Measurements from ENCODE around the gene TCF7L1. TPM values are rescaled to one million over a fixed set of nuclear protein-coding genes. Genes with fewer than 3 reads are reported as not detected.

TCF7L1 gene
- total RNA-seq, 1 donor from 2014 or later, result 62.7 TPM

DNA sequence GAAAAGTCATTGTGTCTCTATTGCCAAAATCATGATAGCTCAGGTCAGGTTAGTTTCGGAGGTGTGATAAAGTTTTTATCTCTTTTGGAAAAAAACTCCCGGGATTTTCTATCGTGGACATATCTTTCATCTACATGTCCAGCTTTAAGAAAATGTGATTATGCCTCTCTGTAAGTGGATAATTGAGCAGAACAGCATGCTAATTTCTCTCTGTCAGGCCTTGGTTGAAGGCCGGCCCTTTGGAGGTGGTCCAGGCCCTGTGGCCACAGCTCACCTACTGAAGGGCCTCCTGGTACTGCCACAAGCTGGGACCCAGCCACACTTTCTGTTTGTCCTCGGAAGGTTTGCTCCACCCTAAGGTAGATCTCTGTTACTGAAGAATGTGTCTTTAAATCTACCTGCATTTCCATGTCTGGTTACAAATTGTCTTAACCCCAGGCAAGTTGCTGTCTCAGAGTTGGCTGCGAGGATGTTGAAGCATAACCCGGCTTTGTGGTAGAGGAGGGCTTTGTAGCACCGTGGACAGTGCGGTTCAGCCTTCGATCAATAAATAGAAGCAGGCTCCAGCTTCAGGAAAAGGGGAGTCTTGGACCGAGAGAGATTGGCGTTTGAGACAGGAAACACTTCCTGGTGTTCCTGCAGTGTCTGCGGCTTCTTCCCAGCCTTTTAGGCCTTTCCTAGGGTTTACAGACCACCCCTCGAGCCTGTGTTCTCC lies 25.5 kb downstream of the TCF7L1 start:
- H3K27me3 Mint-ChIP-seq, result no peaks in the 10 kb centered on the region
- no peak for DNase-seq (ENCODE audit: low spot score, unreplicated experiment)
- no peaks in the 10 kb centered on the region for H3K9me3 Mint-ChIP-seq (ENCODE audit: low read depth)
- TF ChIP-seq, protein P1, sequence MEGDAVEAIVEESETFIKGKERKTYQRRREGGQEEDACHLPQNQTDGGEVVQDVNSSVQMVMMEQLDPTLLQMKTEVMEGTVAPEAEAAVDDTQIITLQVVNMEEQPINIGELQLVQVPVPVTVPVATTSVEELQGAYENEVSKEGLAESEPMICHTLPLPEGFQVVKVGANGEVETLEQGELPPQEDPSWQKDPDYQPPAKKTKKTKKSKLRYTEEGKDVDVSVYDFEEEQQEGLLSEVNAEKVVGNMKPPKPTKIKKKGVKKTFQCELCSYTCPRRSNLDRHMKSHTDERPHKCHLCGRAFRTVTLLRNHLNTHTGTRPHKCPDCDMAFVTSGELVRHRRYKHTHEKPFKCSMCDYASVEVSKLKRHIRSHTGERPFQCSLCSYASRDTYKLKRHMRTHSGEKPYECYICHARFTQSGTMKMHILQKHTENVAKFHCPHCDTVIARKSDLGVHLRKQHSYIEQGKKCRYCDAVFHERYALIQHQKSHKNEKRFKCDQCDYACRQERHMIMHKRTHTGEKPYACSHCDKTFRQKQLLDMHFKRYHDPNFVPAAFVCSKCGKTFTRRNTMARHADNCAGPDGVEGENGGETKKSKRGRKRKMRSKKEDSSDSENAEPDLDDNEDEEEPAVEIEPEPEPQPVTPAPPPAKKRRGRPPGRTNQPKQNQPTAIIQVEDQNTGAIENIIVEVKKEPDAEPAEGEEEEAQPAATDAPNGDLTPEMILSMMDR (IDR thresholded peaks at IDR 0.05; ENCODE audit: unreplicated experiment), result no peak
- H3K27ac Mint-ChIP-seq, result peak overlapping the region; percentile 45
- no peak overlapping the region for H3K4me3 Mint-ChIP-seq (ENCODE audit: low read depth)
- peaks cover 3% of the 10 kb centered on the region for H3K36me3 Mint-ChIP-seq (ENCODE audit: insufficient read depth)
- peaks cover 49% of the 10 kb centered on the region for H3K4me1 Mint-ChIP-seq (ENCODE audit: low read depth)

DNA sequence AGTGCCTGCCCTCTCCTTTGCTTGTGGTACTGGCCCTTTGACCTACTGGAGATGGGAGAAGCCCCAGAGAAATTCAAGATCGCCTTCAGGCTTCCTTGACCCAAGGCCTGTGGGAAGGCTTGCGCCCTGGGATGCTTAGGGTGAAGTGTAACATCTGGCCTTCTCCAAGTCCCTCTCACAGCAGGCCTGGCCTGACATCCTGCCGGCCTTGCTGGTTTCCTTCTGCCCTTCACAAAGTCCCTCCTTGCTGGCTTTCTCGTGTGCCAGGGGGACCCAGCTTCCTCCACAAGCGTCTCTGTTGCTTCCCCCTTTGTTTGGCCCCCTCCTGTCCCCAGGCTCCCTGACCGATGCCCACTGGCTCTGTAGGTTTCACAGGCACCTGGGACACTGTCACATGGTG lies 26.4 kb downstream of the TCF7L1 start:
- peak overlapping the region; percentile 45 for H3K27ac Mint-ChIP-seq
- H3K27me3 Mint-ChIP-seq, result no peaks in the 10 kb centered on the region
- DNase-seq (ENCODE audit: low spot score, unreplicated experiment), result no peak
- TF ChIP-seq, protein P1 (IDR thresholded peaks at IDR 0.05; ENCODE audit: unreplicated experiment), result no peak
- no peaks in the 10 kb centered on the region for H3K9me3 Mint-ChIP-seq (ENCODE audit: low read depth)
- peaks cover 49% of the 10 kb centered on the region for H3K4me1 Mint-ChIP-seq (ENCODE audit: low read depth)
- H3K4me3 Mint-ChIP-seq (ENCODE audit: low read depth), result no peak overlapping the region
- H3K36me3 Mint-ChIP-seq (ENCODE audit: insufficient read depth), result peaks cover 2% of the 10 kb centered on the region

DNA sequence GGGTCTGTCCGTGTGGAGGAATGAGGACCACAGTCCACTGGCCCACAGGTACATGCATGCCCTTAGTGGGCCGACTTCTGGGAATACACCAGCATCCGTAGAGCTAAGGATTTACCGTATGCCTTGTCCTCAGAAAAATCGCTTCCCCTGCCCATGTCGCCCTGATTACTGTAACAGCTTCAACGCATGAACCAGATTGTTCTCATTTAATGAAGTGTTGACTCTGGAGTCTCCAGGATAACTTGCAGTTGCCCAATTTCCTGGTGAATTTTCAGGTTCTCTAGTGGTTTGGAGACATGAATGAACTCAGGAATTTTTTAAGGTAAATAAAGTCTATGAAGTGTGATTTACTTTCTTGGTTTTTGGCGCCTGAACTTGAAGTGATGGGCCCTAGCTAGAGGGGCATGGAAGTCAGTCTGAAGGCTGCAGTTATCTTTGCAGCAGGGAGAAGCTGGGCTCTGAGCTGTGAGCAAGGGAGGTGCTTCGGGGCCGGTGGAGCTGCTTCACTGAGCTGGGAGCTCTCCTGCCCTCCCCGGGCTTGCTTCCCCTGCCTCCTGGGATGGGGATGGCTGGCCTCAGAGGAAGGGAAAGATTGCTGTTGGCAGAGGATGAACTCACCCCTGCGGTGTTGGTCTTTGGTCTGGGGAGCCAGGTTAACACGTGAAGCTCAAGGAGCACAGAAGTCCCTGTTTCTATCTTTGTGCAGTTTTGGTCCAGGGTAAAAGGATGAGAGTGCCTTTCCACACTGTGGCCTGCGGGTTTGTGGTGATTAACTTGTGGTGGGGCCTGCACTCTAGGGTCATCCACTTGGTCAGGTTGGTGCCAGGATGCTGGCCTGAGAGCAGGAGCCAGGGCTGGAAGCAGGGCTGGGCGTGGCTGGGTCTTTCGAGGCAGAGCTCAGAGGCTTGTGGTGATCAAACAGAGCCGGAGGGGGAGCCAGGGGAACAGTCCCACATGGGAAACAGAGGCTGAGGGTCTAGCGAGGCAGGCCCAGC lies 28.1 kb downstream of the TCF7L1 start:
- no peak for DNase-seq (ENCODE audit: low spot score, unreplicated experiment)
- TF ChIP-seq, protein P1 (IDR thresholded peaks at IDR 0.05; ENCODE audit: unreplicated experiment), result no peak
- Mint-ChIP-seq H3K27ac (no peak overlapping the region), H3K9me3 (ENCODE audit: low read depth) (no peaks in the 10 kb centered on the region), H3K27me3 (no peaks in the 10 kb centered on the region), H3K36me3 (ENCODE audit: insufficient read depth) (no peaks in the 10 kb centered on the region), H3K4me1 (ENCODE audit: low read depth) (peaks cover 46% of the 10 kb centered on the region), H3K4me3 (ENCODE audit: low read depth) (no peak overlapping the region)

DNA sequence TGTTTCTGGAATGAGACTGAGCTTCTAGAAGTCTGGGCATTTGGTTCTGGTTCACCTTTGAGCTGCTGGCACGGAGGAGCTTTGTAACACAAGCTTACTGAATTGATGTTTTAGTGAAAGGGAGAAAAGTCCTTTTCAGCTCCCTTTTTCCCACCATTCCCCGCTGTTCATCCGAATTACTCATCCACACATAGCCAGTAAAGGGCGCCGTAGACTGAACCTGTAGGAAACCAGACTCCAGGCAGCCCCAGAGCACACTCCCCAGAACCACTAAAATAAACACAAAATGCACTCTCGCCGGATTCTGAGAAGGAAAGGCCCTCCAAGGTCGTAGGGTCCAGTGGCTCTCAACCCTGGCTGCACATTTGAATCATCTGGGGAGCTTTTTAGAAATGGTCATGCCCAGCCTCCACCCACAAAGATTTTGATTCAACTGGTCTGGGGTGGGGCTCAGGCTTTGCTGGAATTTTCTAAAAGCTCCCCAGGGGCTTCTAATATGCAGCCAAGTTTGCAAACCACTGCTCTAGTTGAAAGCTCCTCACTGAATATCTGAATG lies 29.6 kb downstream of the TCF7L1 start:
- no peak for DNase-seq (ENCODE audit: low spot score, unreplicated experiment)
- Mint-ChIP-seq H3K27me3 (no peaks in the 10 kb centered on the region), H3K9me3 (ENCODE audit: low read depth) (no peaks in the 10 kb centered on the region), H3K36me3 (ENCODE audit: insufficient read depth) (peaks cover 1% of the 10 kb centered on the region), H3K4me3 (ENCODE audit: low read depth) (no peak overlapping the region), H3K4me1 (ENCODE audit: low read depth) (peaks cover 41% of the 10 kb centered on the region), H3K27ac (no peak overlapping the region)
- TF ChIP-seq, protein P1 (IDR thresholded peaks at IDR 0.05; ENCODE audit: unreplicated experiment), result no peak

DNA sequence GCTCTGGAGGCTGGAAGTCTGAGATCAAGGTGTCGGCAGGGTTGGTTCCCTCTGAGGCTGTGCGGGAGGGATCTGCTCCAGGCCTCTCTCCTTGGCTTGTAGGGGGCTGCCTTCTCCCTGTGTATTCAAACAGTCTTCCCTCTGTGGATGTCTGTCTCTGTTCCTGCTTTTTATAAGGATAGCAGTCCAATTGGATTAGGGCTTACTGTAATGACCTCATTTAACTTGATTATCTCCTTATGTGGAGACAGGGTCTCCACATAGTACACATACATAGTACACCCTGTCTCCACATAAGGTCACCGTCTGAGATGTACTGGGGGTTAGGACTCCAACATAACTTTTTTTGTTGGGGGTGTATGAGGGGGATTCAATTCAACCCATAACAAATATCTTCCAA lies 30.5 kb downstream of the TCF7L1 start:
- no peak for DNase-seq (ENCODE audit: low spot score, unreplicated experiment)
- Mint-ChIP-seq H3K27me3 (no peaks in the 10 kb centered on the region), H3K36me3 (ENCODE audit: insufficient read depth) (peaks cover 1% of the 10 kb centered on the region), H3K4me3 (ENCODE audit: low read depth) (no peak overlapping the region), H3K27ac (peak overlapping the region; percentile 58), H3K9me3 (ENCODE audit: low read depth) (no peaks in the 10 kb centered on the region), H3K4me1 (ENCODE audit: low read depth) (peaks cover 36% of the 10 kb centered on the region)
- TF ChIP-seq, protein P1 (IDR thresholded peaks at IDR 0.05; ENCODE audit: unreplicated experiment), result no peak

Data from progenitor cell of endocrine pancreas (in vitro differentiated cells).